A549 (cell line): ENCODE data around the gene REPS2. TPM values are rescaled to one million over a fixed set of nuclear protein-coding genes. Genes with fewer than 3 reads are reported as not detected.

Experiments used
- ATAC-seq, 2 experiments: fragments of 200-7000 bp in 1 of 2; fragments of >200 bp in 1 of 2; cut with Nextera tagmentation in 1 of 2; cut with Tn5 transposase in 1 of 2; 3 replicates each; pipeline versions ENCODE4 v1.8.0 to v1.9.1; 2018 to 2020; ENCODE audit warnings: mild to moderate bottlenecking in 1 of 2, moderate library complexity in 1 of 2
- CTCF ChIA-PET: fragments of 300-600 bp; sonication (Branson Sonifier 250); formaldehyde crosslinking; extraction: SDS; loops from one replicate; lab custom pipeline; 2021; ENCODE audit warnings: antibody characterized with exemption, inconsistent platforms; lab: Yijun Ruan, JAX
- POLR2A ChIA-PET: fragments of 350-600 bp; formaldehyde crosslinking; extraction: SDS; loops from one replicate; lab custom pipeline; 2021; ENCODE audit warnings: antibody characterized with exemption, inconsistent platforms; lab: Yijun Ruan, JAX
- DNase-seq, 2 experiments: peaks; one replicate each; pipeline versions ENCODE4 v3.0.0 to v3.0.0-alpha.2; 2011 to 2016; ENCODE audit warnings: low read depth in 1 of 2, low spot score in 1 of 2
- FAIRE-seq: peaks from 2 replicates; lab custom pipeline; 2011; peaks lifted over from hg19 to GRCh38; lab: Jason Lieb, UNC
- H3K27ac ChIP-seq, 2 experiments: fragments of >200 bp; sonication (Bioruptor Twin); formaldehyde crosslinking; 3 replicates each; pipeline ENCODE4 v1.5.1; 2016 to 2017
- H3K4me1 ChIP-seq: fragments of >200 bp; sonication (Bioruptor Twin); formaldehyde crosslinking; 3 replicates; pipeline ENCODE4 v1.6.1; 2016
- H3K4me2 ChIP-seq: fragments of >200 bp; sonication (Bioruptor Twin); formaldehyde crosslinking; 3 replicates; pipeline ENCODE4 v1.6.1; 2016
- H3K4me3 ChIP-seq: fragments of >200 bp; sonication (Bioruptor Twin); formaldehyde crosslinking; 3 replicates; pipeline ENCODE4 v1.5.1; 2016
- H3K9me3 ChIP-seq: fragments of >200 bp; sonication (Bioruptor Twin); formaldehyde crosslinking; 3 replicates; pipeline ENCODE4 v1.6.1; 2016
- CBX8 ChIP-seq: fragments of 200-600 bp; sonication (generic); IDR thresholded peaks from 2 replicates; pipeline ENCODE4 v1.6.1; 2016
- CEBPB ChIP-seq, 2 experiments: fragments of >200 bp in 1 of 2; sonication (Bioruptor Twin) in 1 of 2; formaldehyde crosslinking in 1 of 2; IDR thresholded peaks; 2 replicates each; pipeline ENCODE4 v1.6.1; 2012 to 2016
- EHF ChIP-seq: fragments of 250-450 bp; sonication (Bioruptor Pico); IDR thresholded peaks from 2 replicates; pipeline ENCODE4 v1.5.0; 2020; ENCODE audit warnings: mild to moderate bottlenecking
- EHMT2 ChIP-seq: fragments of 200-600 bp; sonication (generic); IDR thresholded peaks from 2 replicates; pipeline ENCODE4 v1.6.1; 2016; ENCODE audit warnings: antibody characterized with exemption, low read depth, mild to moderate bottlenecking, moderate library complexity
- HDAC2 ChIP-seq: fragments of 200-600 bp; sonication (generic); IDR thresholded peaks from 2 replicates; pipeline ENCODE4 v1.6.1; 2016
- HEYL ChIP-seq: fragments of 250-450 bp; sonication (Bioruptor Pico); IDR thresholded peaks from 2 replicates; pipeline ENCODE4 v1.8.0; 2021; ENCODE audit warnings: mild to moderate bottlenecking, moderate library complexity
- HOXB13 ChIP-seq: fragments of 250-450 bp; sonication (Bioruptor Pico); IDR thresholded peaks from 2 replicates; pipeline ENCODE4 v1.5.0; 2020; ENCODE audit warnings: low read depth, mild to moderate bottlenecking, moderate library complexity
- HOXB5 ChIP-seq: fragments of 250-450 bp; sonication (Bioruptor Pico); IDR thresholded peaks from 2 replicates; pipeline ENCODE4 v1.5.0; 2020; ENCODE audit warnings: mild to moderate bottlenecking, moderate library complexity
- MYC ChIP-seq: IDR thresholded peaks from 2 replicates; pipeline ENCODE4 v1.6.1; 2012; ENCODE audit warnings: mild to moderate bottlenecking, inconsistent platforms, low read length, improper control_type of control experiment, borderline replicate concordance
- NFE2L2 ChIP-seq: fragments of 150-350 bp; conservative IDR thresholded peaks from 2 replicates; pipeline ENCODE4 v1.6.1; 2014; ENCODE audit warnings: low read length
- NPAS2 ChIP-seq: fragments of 250-450 bp; sonication (Bioruptor Pico); IDR thresholded peaks from 2 replicates; pipeline ENCODE4 v1.8.0; 2022; ENCODE audit warnings: mild to moderate bottlenecking, moderate library complexity, borderline replicate concordance
- POLR2A ChIP-seq: IDR thresholded peaks from 2 replicates; pipeline ENCODE4 v1.6.1; 2012; ENCODE audit warnings: mild to moderate bottlenecking, low read length
- RAD21 ChIP-seq, 2 experiments: fragments of >200 bp in 1 of 2; sonication (Bioruptor Twin) in 1 of 2; formaldehyde crosslinking in 1 of 2; IDR thresholded peaks in 1 of 2; conservative IDR thresholded peaks in 1 of 2; 2 replicates in 1 of 2; 3 replicates in 1 of 2; pipeline ENCODE4 v1.6.1; 2012 to 2018; ENCODE audit warnings: inconsistent platforms in 1 of 2
- RCOR1 ChIP-seq: fragments of 150-350 bp; IDR thresholded peaks from 2 replicates; pipeline ENCODE4 v1.6.1; 2014; ENCODE audit warnings: antibody characterized with exemption, low read length, low read depth
- SMC3 ChIP-seq: fragments of >200 bp; sonication (Bioruptor Twin); formaldehyde crosslinking; IDR thresholded peaks from 3 replicates; pipeline ENCODE4 v1.6.1; 2018; ENCODE audit warnings: inconsistent platforms
- SREBF2 ChIP-seq: fragments of 450-650 bp; IDR thresholded peaks from 2 replicates; pipeline ENCODE4 v1.6.1; 2014; ENCODE audit warnings: mild to moderate bottlenecking, moderate library complexity
- TFCP2L1 ChIP-seq: fragments of 250-450 bp; sonication (Bioruptor Pico); IDR thresholded peaks from 2 replicates; pipeline ENCODE4 v1.5.0; 2021; ENCODE audit warnings: mild to moderate bottlenecking
- TP53 ChIP-seq: fragments of 250-450 bp; sonication (Bioruptor Pico); IDR thresholded peaks from 2 replicates; pipeline ENCODE4 v1.5.0; 2021; ENCODE audit warnings: mild to moderate bottlenecking, moderate library complexity
- ZC3H11A ChIP-seq: fragments of 450-650 bp; IDR thresholded peaks from 2 replicates; pipeline ENCODE4 v1.6.1; 2014; ENCODE audit warnings: antibody characterized with exemption, mild to moderate bottlenecking
- ZFP36 ChIP-seq: fragments of 450-650 bp; IDR thresholded peaks from 2 replicates; pipeline ENCODE4 v1.6.1; 2014; ENCODE audit warnings: borderline replicate concordance; ENCODE audit not compliant: partially characterized antibody
- WGBS: methylation state at CpG from one replicate; pipeline ENCODE4 v1.1.6; 2017; ENCODE audit errors: missing lambda C conversion rate; 5-methylcytosine and 5-hydroxymethylcytosine counted together
- polyA plus RNA-seq, 4 experiments: library from polyadenylated mRNA; depleted of rRNA in 3 of 4; stranded (reverse); fragments of >200 nt; fragmentation: RNase III in 1 of 4; extraction: RNeasy Plus Mini Kit Qiagen cat#74134 plus additional on column Dnase treatment in 1 of 4; gene quantifications; 2 replicates in 3 of 4; 3 replicates in 1 of 4; pipeline ENCODE4 v1.2.3, GENCODE V29; 2011 to 2017
- TF ChIP-seq, protein P1 (sequence below): IDR thresholded peaks from 2 replicates; pipeline ENCODE4 v1.6.1; 2012
- TF ChIP-seq, protein P2 (sequence below): fragments of 150-350 bp; IDR thresholded peaks from 2 replicates; pipeline ENCODE4 v1.6.1; 2014; ENCODE audit warnings: low read depth, mild to moderate bottlenecking, low read length
- TF ChIP-seq, protein P3 (sequence below): IDR thresholded peaks from 2 replicates; pipeline ENCODE4 v1.6.1; 2012; ENCODE audit warnings: low read depth, borderline replicate concordance
- TF ChIP-seq, protein P4 (sequence below): fragments of 250-450 bp; sonication (Bioruptor Pico); IDR thresholded peaks from 2 replicates; pipeline ENCODE4 v1.5.0; 2020; ENCODE audit warnings: low read depth, mild to moderate bottlenecking, moderate library complexity

REPS2 gene
- polyA plus RNA-seq, 2 of the 4 experiments (the other 2 are of a cell fraction): 0.17 to 0.76 TPM

DNA sequence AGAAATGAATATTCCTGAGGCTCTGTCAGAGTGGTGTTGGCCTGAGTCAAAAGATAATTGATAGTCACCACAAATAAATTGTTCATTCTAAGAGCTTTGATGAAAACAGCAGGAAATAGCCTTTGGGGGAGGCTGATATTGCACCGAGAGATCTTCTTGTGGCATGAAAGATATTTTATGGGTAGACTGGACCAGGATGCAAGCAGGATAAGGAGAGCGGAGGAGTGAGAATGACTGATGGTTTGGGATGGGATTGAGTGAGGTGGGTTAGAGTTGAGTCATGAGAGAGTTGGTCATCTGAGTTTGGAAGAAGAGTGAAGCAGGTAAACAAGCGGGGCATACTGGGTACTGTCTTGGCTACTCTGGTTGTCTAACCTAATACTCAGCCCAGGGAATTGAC lies 88.7 kb downstream of the REPS2 start:
- H3K27ac ChIP-seq: no peak overlapping the region
- CTCF ChIA-PET: interaction anchor here (4.1 kb wide), 1 partner anchor 12 kb away, joined by 25 read pairs; no protein-coding TSS in a partner anchor
- ATAC-seq (no peak), DNase-seq (no peak), FAIRE-seq (no peak)
- H3K9me3 ChIP-seq: no peaks in the 10 kb centered on the region
- H3K4me3 ChIP-seq: no peak overlapping the region
- POLR2A ChIA-PET: no interaction called here
- WGBS: 78% methylated on average over 3 of the region's 3 CpGs
- TF ChIP-seq RCOR1 (no peak), TP53 (CRISPR knock-in tag) (no peak), TFCP2L1 (CRISPR knock-in tag) (no peak)
- TF ChIP-seq, protein P1, sequence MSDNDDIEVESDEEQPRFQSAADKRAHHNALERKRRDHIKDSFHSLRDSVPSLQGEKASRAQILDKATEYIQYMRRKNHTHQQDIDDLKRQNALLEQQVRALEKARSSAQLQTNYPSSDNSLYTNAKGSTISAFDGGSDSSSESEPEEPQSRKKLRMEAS: no peak
- TF ChIP-seq, protein P2, sequence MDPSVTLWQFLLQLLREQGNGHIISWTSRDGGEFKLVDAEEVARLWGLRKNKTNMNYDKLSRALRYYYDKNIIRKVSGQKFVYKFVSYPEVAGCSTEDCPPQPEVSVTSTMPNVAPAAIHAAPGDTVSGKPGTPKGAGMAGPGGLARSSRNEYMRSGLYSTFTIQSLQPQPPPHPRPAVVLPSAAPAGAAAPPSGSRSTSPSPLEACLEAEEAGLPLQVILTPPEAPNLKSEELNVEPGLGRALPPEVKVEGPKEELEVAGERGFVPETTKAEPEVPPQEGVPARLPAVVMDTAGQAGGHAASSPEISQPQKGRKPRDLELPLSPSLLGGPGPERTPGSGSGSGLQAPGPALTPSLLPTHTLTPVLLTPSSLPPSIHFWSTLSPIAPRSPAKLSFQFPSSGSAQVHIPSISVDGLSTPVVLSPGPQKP: no peak
- TF ChIP-seq, protein P3, sequence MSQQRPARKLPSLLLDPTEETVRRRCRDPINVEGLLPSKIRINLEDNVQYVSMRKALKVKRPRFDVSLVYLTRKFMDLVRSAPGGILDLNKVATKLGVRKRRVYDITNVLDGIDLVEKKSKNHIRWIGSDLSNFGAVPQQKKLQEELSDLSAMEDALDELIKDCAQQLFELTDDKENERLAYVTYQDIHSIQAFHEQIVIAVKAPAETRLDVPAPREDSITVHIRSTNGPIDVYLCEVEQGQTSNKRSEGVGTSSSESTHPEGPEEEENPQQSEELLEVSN: no peak
- H3K4me1 ChIP-seq: no peaks in the 10 kb centered on the region
- no peak overlapping the region for H3K4me2 ChIP-seq

DNA sequence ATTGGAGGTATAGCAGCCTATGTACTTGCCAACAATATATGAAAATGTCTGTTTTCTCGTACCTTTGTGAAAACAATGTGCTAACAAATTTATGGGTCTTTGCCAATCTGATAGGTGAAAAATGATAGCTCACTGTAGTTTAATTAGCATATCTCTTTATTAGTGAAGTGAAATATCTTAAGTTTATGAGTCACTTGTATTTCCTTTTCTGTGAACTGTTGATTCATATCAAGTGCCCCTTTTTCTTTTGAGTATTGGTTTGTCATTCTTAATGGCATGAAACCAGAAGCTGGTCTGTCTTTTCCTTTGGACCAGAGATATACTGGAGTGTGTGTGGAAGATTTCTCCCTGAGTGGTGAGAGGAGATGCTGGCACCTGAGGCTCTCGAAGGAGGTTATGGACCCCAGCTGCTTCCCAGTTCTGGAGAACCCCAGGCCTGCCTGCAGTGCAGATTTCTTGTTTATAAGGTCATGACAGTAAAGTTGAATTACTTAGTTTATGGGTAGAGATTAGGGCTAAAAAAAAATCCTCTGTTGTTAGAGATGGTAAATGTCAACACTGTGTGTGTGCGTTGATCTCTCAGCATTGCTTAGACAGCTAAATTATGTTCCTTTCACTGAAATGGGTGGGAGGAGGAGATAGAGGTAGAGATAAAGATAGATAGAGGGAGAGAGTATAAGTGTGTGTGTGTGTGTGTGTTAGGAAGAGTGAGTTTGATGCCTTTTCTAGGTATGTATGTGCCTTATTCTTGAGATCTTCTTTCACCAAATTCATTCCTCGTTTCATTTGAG lies 89.9 kb downstream of the REPS2 start:
- POLR2A ChIA-PET: no interaction called here
- no peak overlapping the region for H3K4me3 ChIP-seq
- H3K27ac ChIP-seq: no peak overlapping the region
- ATAC-seq (no peak), FAIRE-seq (no peak), DNase-seq (no peak)
- CTCF ChIA-PET: interaction anchor here (0.6 to 4.6 kb wide), 3 partner anchors 10 to 210 kb away, joined by 3 to 25 read pairs (median 16); no protein-coding TSS in a partner anchor
- H3K9me3 ChIP-seq: no peaks in the 10 kb centered on the region
- TF ChIP-seq CBX8 (no peak), HOXB5 (CRISPR knock-in tag) (no peak), NFE2L2 (no peak), SMC3 (no peak), MYC (no peak), CEBPB (IDR thresholded peaks at IDR 0.05) (no peak), HEYL (CRISPR knock-in tag) (no peak), EHMT2 (no peak), NPAS2 (CRISPR knock-in tag) (no peak), HOXB13 (CRISPR knock-in tag) (no peak), TP53 (CRISPR knock-in tag) (no peak), SREBF2 (no peak), ZC3H11A (no peak), HDAC2 (no peak), RAD21 (conservative IDR thresholded peaks at IDR 0.05 in 1 of 2, IDR thresholded peaks at IDR 0.05 in 1 of 2) (no peak), POLR2A (no peak)
- TF ChIP-seq, protein P4, sequence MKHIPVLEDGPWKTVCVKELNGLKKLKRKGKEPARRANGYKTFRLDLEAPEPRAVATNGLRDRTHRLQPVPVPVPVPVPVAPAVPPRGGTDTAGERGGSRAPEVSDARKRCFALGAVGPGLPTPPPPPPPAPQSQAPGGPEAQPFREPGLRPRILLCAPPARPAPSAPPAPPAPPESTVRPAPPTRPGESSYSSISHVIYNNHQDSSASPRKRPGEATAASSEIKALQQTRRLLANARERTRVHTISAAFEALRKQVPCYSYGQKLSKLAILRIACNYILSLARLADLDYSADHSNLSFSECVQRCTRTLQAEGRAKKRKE (CRISPR knock-in tag): no peak
- WGBS: 17% methylated on average over 4 of the region's 4 CpGs
- H3K4me1 ChIP-seq: no peaks in the 10 kb centered on the region
- H3K4me2 ChIP-seq: no peak overlapping the region

DNA sequence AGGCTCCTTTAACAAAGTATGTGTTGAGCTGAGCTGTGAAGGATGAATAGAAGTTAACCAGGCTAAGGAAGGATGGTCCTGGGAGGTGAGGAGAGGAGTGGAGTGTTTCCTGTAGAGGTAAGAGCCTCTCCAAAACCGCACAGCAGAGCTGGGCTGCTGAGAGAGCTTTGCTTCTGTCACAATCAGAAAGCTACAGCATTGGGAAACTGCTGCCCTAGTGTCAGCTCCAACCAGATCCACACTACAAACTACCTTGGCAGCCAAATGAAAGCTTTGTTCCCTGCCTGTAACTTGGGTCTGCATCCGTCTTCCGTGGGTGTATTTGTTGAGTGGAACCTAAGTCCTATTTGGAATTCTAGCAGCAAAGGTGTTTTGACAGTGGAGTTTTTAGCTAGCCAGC lies 91.8 kb downstream of the REPS2 start:
- Histone ChIP-seq H3K4me3 (no peak overlapping the region), H3K9me3 (no peaks in the 10 kb centered on the region), H3K4me2 (no peak overlapping the region), H3K4me1 (no peaks in the 10 kb centered on the region), H3K27ac (no peak overlapping the region)
- no peak for DNase-seq
- ChIA-PET CTCF (interaction anchor here (1.4 to 4.6 kb wide), 3 partner anchors 8 to 212 kb away, joined by 6 to 25 read pairs (median 16); no protein-coding TSS in a partner anchor), POLR2A (no interaction called here)
- TF ChIP-seq EHF (CRISPR knock-in tag) (no peak), CEBPB (IDR thresholded peaks at IDR 0.05) (no peak), ZFP36 (no peak)
- TF ChIP-seq, protein P3: no peak
- ATAC-seq: no peak
- 61% methylated on average over 3 of the region's 3 CpGs for WGBS
- peak; percentile 39 for FAIRE-seq
